ENCODE results near the gene EVA1A.
A peak's percentile ranks its signal among the peaks of the same experiment; 100 is the strongest.

Gene EVA1A

GRCh38 chr2:75568174-75568573 is 7.4 kb upstream of the EVA1A start:
- no peaks in the 10 kb centered on the region for H3F3A ChIP-seq (ENCODE audit: low read depth)
- H3K9me3 ChIP-seq (ENCODE audit: insufficient read depth, low read depth, low read length): no peaks in the 10 kb centered on the region
- no peaks in the 10 kb centered on the region for H3K79me2 ChIP-seq (ENCODE audit: insufficient read depth, low read length)
- no peaks in the 10 kb centered on the region for H3K36me3 ChIP-seq (ENCODE audit: insufficient read depth, low read length)
- H4K20me1 ChIP-seq (ENCODE audit: insufficient read depth, low read length, poor library complexity, severe bottlenecking): no peaks in the 10 kb centered on the region
- no peaks in the 10 kb centered on the region for H3K9me2 ChIP-seq (replicated peaks; ENCODE audit: low read depth, low read length)
- TF ChIP-seq EZH2phosphoT487 (IDR thresholded peaks at IDR 0.05; ENCODE audit: borderline replicate concordance): no peak
- no peak for TF ChIP-seq CTCF (conservative IDR thresholded peaks at IDR 0.05; ENCODE audit: low read length)
- no peaks in the 10 kb centered on the region for H3K27me3 ChIP-seq (ENCODE audit: insufficient read depth, low read length, poor library complexity, severe bottlenecking)
- H2AFZ ChIP-seq (ENCODE audit: low read length): no peak overlapping the region
- no peak overlapping the region for H3K4me2 ChIP-seq (ENCODE audit: low read depth, low read length, poor library complexity, severe bottlenecking)
- H3K9ac ChIP-seq (ENCODE audit: low read depth, low read length, poor library complexity, severe bottlenecking): no peak overlapping the region
- peaks cover 44% of the 10 kb centered on the region for H3K4me1 ChIP-seq (ENCODE audit: insufficient read depth, low read length, poor library complexity, severe bottlenecking)
- H3K4me3 ChIP-seq (ENCODE audit: low read length, poor library complexity, severe bottlenecking): no peak overlapping the region

- Histone ChIP-seq H3K9me2 (replicated peaks; ENCODE audit: low read depth, low read length) (no peaks in the 10 kb centered on the region), H3K4me1 (ENCODE audit: insufficient read depth, low read length, poor library complexity, severe bottlenecking) (peaks cover 49% of the 10 kb centered on the region), H2AFZ (ENCODE audit: low read length) (0 out of 2 replicates have a peak overlapping the region, but pooled peaks have one; percentile 8), H3K36me3 (ENCODE audit: insufficient read depth, low read length) (no peaks in the 10 kb centered on the region), H3K4me2 (ENCODE audit: low read depth, low read length, poor library complexity, severe bottlenecking) (peak overlapping the region; percentile 22), H3K79me2 (ENCODE audit: insufficient read depth, low read length) (no peaks in the 10 kb centered on the region), H4K20me1 (ENCODE audit: insufficient read depth, low read length, poor library complexity, severe bottlenecking) (no peaks in the 10 kb centered on the region), H3K9ac (ENCODE audit: low read depth, low read length, poor library complexity, severe bottlenecking) (peak overlapping the region; percentile 10), H3K9me3 (ENCODE audit: insufficient read depth, low read depth, low read length) (no peaks in the 10 kb centered on the region), H3K4me3 (ENCODE audit: low read length, poor library complexity, severe bottlenecking) (no peak overlapping the region), H3K27me3 (ENCODE audit: insufficient read depth, low read length, poor library complexity, severe bottlenecking) (peaks cover 11% of the 10 kb centered on the region), H3F3A (ENCODE audit: low read depth) (no peaks in the 10 kb centered on the region)
- TF ChIP-seq EZH2phosphoT487 (IDR thresholded peaks at IDR 0.05; ENCODE audit: borderline replicate concordance) (no peak), CTCF (conservative IDR thresholded peaks at IDR 0.05; ENCODE audit: low read length) (no peak)
Observed at GRCh38 chr2:75565472-75566462, 5.0 kb upstream of the EVA1A start.

- Histone ChIP-seq H3K4me2 (ENCODE audit: low read depth, low read length, poor library complexity, severe bottlenecking) (peak overlapping the region; percentile 22), H3F3A (ENCODE audit: low read depth) (no peaks in the 10 kb centered on the region), H2AFZ (ENCODE audit: low read length) (0 out of 2 replicates have a peak overlapping the region, but pooled peaks have one; percentile 8), H3K9me2 (replicated peaks; ENCODE audit: low read depth, low read length) (no peaks in the 10 kb centered on the region), H4K20me1 (ENCODE audit: insufficient read depth, low read length, poor library complexity, severe bottlenecking) (no peaks in the 10 kb centered on the region), H3K36me3 (ENCODE audit: insufficient read depth, low read length) (no peaks in the 10 kb centered on the region), H3K4me3 (ENCODE audit: low read length, poor library complexity, severe bottlenecking) (no peak overlapping the region), H3K9me3 (ENCODE audit: insufficient read depth, low read depth, low read length) (no peaks in the 10 kb centered on the region), H3K79me2 (ENCODE audit: insufficient read depth, low read length) (no peaks in the 10 kb centered on the region), H3K27me3 (ENCODE audit: insufficient read depth, low read length, poor library complexity, severe bottlenecking) (peaks cover 21% of the 10 kb centered on the region), H3K4me1 (ENCODE audit: insufficient read depth, low read length, poor library complexity, severe bottlenecking) (peaks cover 54% of the 10 kb centered on the region), H3K9ac (ENCODE audit: low read depth, low read length, poor library complexity, severe bottlenecking) (peak overlapping the region; percentile 10)
- TF ChIP-seq EZH2phosphoT487 (IDR thresholded peaks at IDR 0.05; ENCODE audit: borderline replicate concordance) (no peak), CTCF (conservative IDR thresholded peaks at IDR 0.05; ENCODE audit: low read length) (no peak)
Observed at GRCh38 chr2:75564713-75565359, 4.1 kb upstream of the EVA1A start.
